Upper lobe of left lung (tissue), 6 donors: ENCODE data around the gene LAMB1. TPM values are rescaled to one million over a fixed set of nuclear protein-coding genes. Genes with fewer than 3 reads are reported as not detected.

Experiments used
- ATAC-seq, 2 donors: fragments of 200-7000 bp; cut with Tn5 transposase; one replicate each; pipeline ENCODE4 v1.9.1; 2022; ENCODE audit warnings: mild to moderate bottlenecking in 2 of 2, moderate library complexity in 2 of 2; ENCODE audit not compliant: low FRiP score in 2 of 2
- DNase-seq, 2 donors: peaks; one replicate each; pipeline ENCODE4 v3.0.0-alpha.2; 2019 to 2020
- H3K27ac ChIP-seq, 4 donors: fragments of 200-600 bp; sonication (generic); one replicate each; pipeline ENCODE4 v1.5.1; 2016 to 2019
- H3K27me3 ChIP-seq, 4 donors: fragments of 200-600 bp; sonication (generic); one replicate each; pipeline ENCODE4 v1.5.1; 2017 to 2019
- H3K36me3 ChIP-seq, 4 donors: fragments of 200-600 bp; sonication (generic); one replicate each; pipeline ENCODE4 v1.5.1; 2016 to 2019
- H3K4me1 ChIP-seq, 4 donors: fragments of 200-600 bp; sonication (generic); one replicate each; pipeline ENCODE4 v1.5.1; 2018 to 2019
- H3K4me3 ChIP-seq, 4 donors: fragments of 200-600 bp; sonication (generic); one replicate each; pipeline ENCODE4 v1.5.1; 2017 to 2019; ENCODE audit warnings: mild to moderate bottlenecking in 2 of 4, moderate library complexity in 1 of 4
- H3K9me3 ChIP-seq, 4 donors: fragments of 200-600 bp; sonication (generic); one replicate each; pipeline ENCODE4 v1.5.1; 2018 to 2019
- EP300 ChIP-seq, 4 donors: sonication (generic); formaldehyde crosslinking; IDR thresholded peaks; one replicate each; pipeline ENCODE4 v1.5.1; 2017; ENCODE audit warnings: antibody characterized with exemption in 4 of 4, control low read depth in 2 of 4
- POLR2A ChIP-seq, 4 donors: fragments of 450-650 bp; IDR thresholded peaks; one replicate each; pipeline ENCODE4 v1.5.1; 2016 to 2017; ENCODE audit warnings: antibody characterized with exemption in 4 of 4, mild to moderate bottlenecking in 2 of 4
- POLR2AphosphoS5 ChIP-seq, 2 donors: sonication (generic); formaldehyde crosslinking; IDR thresholded peaks; one replicate each; pipeline ENCODE4 v1.5.1; 2017; ENCODE audit warnings: antibody characterized with exemption in 2 of 2
- WGBS, 2 donors: methylation state at CpG; one replicate each; pipeline ENCODE4 v1.1.5; 2017 to 2018; 5-methylcytosine and 5-hydroxymethylcytosine counted together
- total RNA-seq, 6 donors: library from RNA; depleted of rRNA in 4 of 6; stranded (reverse); fragments of >200 nt in 4 of 6; gene quantifications; one replicate each; pipeline versions ENCODE4 v1.1.0 to v1.2.1, GENCODE V29; 2016 to 2021
- TF ChIP-seq, protein P1 (sequence below), 6 experiments: fragments of 450-650 bp in 4 of 6; fragments of 200-600 bp in 2 of 6; sonication (generic) in 2 of 6; IDR thresholded peaks; one replicate each; pipeline ENCODE4 v1.5.1; 2016 to 2019; ENCODE audit warnings: antibody characterized with exemption in 6 of 6
- donor health status: DM: no; HTN: no; CAD: no; lungs with moderate emphysema.
- donor health status: DM: no; HTN: yes; CAD: no; lungs with severe emphysema.

LAMB1 gene
- total RNA-seq, 6 donors from 2014 or later = 100 to 443 (median 135) TPM

DNA sequence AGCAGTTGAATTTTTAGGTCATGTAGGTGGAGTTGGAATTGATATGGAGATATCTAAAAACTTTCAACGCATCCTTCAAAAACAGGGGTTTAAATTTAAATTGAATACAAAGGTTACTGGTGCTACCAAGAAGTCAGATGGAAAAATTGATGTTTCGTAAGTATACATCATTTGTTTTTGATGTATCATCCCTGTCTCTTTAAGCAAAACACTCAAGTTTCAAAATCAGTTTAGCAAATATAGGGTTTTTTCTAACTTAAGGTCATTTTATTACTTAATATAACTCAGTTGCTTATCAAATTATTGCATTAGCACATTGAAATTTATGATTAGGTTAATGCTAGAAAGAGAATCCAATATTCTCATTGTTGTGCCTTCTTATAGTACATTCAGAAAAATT lies 87.4 kb downstream of the LAMB1 start:
- Histone ChIP-seq H3K9me3 (no peaks in the 10 kb centered on the region), H3K27ac (no peak overlapping the region), H3K4me3 (no peak overlapping the region), H3K36me3 (peaks cover 14 to 69% (median 28%) of the 10 kb centered on the region in 4 donors), H3K4me1 (peaks cover 0 to 14% (median 0%) of the 10 kb centered on the region in 4 donors), H3K27me3 (no peaks in the 10 kb centered on the region)
- ATAC-seq (no peak), DNase-seq (no peak)
- no peak for TF ChIP-seq POLR2A (IDR thresholded peaks at IDR 0.05)
- TF ChIP-seq EP300 (IDR thresholded peaks at IDR 0.05) = no peak
- TF ChIP-seq, protein P1, sequence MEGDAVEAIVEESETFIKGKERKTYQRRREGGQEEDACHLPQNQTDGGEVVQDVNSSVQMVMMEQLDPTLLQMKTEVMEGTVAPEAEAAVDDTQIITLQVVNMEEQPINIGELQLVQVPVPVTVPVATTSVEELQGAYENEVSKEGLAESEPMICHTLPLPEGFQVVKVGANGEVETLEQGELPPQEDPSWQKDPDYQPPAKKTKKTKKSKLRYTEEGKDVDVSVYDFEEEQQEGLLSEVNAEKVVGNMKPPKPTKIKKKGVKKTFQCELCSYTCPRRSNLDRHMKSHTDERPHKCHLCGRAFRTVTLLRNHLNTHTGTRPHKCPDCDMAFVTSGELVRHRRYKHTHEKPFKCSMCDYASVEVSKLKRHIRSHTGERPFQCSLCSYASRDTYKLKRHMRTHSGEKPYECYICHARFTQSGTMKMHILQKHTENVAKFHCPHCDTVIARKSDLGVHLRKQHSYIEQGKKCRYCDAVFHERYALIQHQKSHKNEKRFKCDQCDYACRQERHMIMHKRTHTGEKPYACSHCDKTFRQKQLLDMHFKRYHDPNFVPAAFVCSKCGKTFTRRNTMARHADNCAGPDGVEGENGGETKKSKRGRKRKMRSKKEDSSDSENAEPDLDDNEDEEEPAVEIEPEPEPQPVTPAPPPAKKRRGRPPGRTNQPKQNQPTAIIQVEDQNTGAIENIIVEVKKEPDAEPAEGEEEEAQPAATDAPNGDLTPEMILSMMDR (IDR thresholded peaks at IDR 0.05) = no peak
- no peak for TF ChIP-seq POLR2AphosphoS5 (IDR thresholded peaks at IDR 0.05)
- 92 to 95% methylated on average over 2 of the region's 2 CpGs for WGBS, 2 donors

GRCh38 chr7:107914831-107915230 lies 88.1 kb downstream of the LAMB1 start:
- H3K36me3 ChIP-seq = peaks cover 14 to 69% (median 30%) of the 10 kb centered on the region in 4 donors
- 14 to 29% methylated on average over 1 of the region's 1 CpG for WGBS, 2 donors
- no peak overlapping the region for H3K27ac ChIP-seq
- H3K9me3 ChIP-seq = no peaks in the 10 kb centered on the region
- H3K27me3 ChIP-seq = no peaks in the 10 kb centered on the region
- ATAC-seq (peak in 1 of 2 donors; percentile 52), DNase-seq (no peak)
- no peak for TF ChIP-seq POLR2A (IDR thresholded peaks at IDR 0.05)
- no peak for TF ChIP-seq POLR2AphosphoS5 (IDR thresholded peaks at IDR 0.05)
- TF ChIP-seq, protein P1 (IDR thresholded peaks at IDR 0.05) = no peak
- peak in 1 of 4 donors; percentile 19 for TF ChIP-seq EP300 (IDR thresholded peaks at IDR 0.05)
- peaks cover 0 to 11% (median 0%) of the 10 kb centered on the region in 4 donors for H3K4me1 ChIP-seq
- H3K4me3 ChIP-seq = no peak overlapping the region

DNA sequence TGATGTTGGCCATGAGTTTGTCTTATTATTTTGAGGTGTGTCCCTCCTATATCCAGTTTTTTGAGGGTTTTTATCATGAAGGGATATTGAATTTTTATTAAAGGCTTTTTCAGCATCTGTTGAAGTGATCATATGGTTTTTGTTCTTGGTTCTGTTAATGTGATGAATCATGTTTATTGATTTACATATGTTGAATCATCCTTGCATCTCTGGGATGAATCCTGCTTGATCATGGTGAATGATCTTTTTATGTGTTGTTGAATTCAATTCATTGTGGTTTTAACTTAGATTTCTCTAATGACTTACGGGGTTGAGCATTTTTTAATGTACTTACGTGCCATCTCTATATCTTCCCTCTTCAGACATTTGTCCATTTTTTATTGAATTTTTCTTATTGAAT lies 89.1 kb downstream of the LAMB1 start:
- 93 to 96% methylated on average over 2 of the region's 2 CpGs for WGBS, 2 donors
- Histone ChIP-seq H3K27me3 (no peaks in the 10 kb centered on the region), H3K4me3 (no peak overlapping the region), H3K27ac (peak overlapping the region in 1 of 4 donors; percentile 5), H3K36me3 (peaks cover 7 to 69% (median 28%) of the 10 kb centered on the region in 4 donors), H3K9me3 (no peaks in the 10 kb centered on the region), H3K4me1 (peaks cover 0 to 11% (median 0%) of the 10 kb centered on the region in 4 donors)
- TF ChIP-seq, protein P1 (IDR thresholded peaks at IDR 0.05) = no peak
- TF ChIP-seq POLR2A (IDR thresholded peaks at IDR 0.05) (no peak), POLR2AphosphoS5 (IDR thresholded peaks at IDR 0.05) (no peak), EP300 (IDR thresholded peaks at IDR 0.05) (no peak)
- ATAC-seq (no peak), DNase-seq (no peak)

- ATAC-seq = no peak
- H3K9me3 ChIP-seq = no peaks in the 10 kb centered on the region
- no peaks in the 10 kb centered on the region for H3K27me3 ChIP-seq
- no peak overlapping the region for H3K4me3 ChIP-seq
- no peak overlapping the region for H3K27ac ChIP-seq
- 95 to 98% methylated on average over 2 of the region's 2 CpGs for WGBS, 2 donors
- DNase-seq = no peak
- peaks cover 3 to 67% (median 18%) of the 10 kb centered on the region in 4 donors for H3K36me3 ChIP-seq
- H3K4me1 ChIP-seq = peaks cover 0 to 16% (median 6%) of the 10 kb centered on the region in 4 donors
- TF ChIP-seq, protein P1 (IDR thresholded peaks at IDR 0.05) = no peak
- TF ChIP-seq POLR2A (IDR thresholded peaks at IDR 0.05) (no peak), EP300 (IDR thresholded peaks at IDR 0.05) (no peak), POLR2AphosphoS5 (IDR thresholded peaks at IDR 0.05) (no peak)
Observed at GRCh38 chr7:107911981-107912380, 91.0 kb downstream of the LAMB1 start.

GRCh38 chr7:107909445-107909844 lies 93.5 kb downstream of the LAMB1 start:
- ATAC-seq (no peak), DNase-seq (no peak)
- Histone ChIP-seq H3K27ac (no peak overlapping the region), H3K4me3 (no peak overlapping the region), H3K9me3 (no peaks in the 10 kb centered on the region), H3K4me1 (peaks cover 0 to 16% (median 7%) of the 10 kb centered on the region in 4 donors), H3K27me3 (no peaks in the 10 kb centered on the region), H3K36me3 (peaks cover 15 to 75% (median 27%) of the 10 kb centered on the region in 4 donors)
- WGBS, 2 donors = 83 to 93% methylated on average over 1 of the region's 1 CpG
- TF ChIP-seq, protein P1 (IDR thresholded peaks at IDR 0.05) = no peak
- TF ChIP-seq POLR2A (IDR thresholded peaks at IDR 0.05) (no peak), EP300 (IDR thresholded peaks at IDR 0.05) (no peak), POLR2AphosphoS5 (IDR thresholded peaks at IDR 0.05) (no peak)
